Adrenal gland (tissue), 12 donors: ENCODE measurements around the gene PIEZO2. TPM values are rescaled to one million over a fixed set of nuclear protein-coding genes. Genes with fewer than 3 reads are reported as not detected.

Experiments
- DNase-seq, 7 donors: peaks; one replicate each; pipeline ENCODE4 v3.0.0-alpha.2; 2019 to 2020
- H3K27ac ChIP-seq, 5 donors: fragments of 200-600 bp; sonication (generic) in 4 of 5; 1 replicate in 3 of 5; 2 replicates in 2 of 5; pipeline versions ENCODE4 v1.5.1 to v1.8.0; 2016 to 2020; ENCODE audit warnings: mild to moderate bottlenecking in 1 of 5
- H3K27me3 ChIP-seq: fragments of 200-600 bp; 2 replicates; pipeline ENCODE4 v1.8.0; 2021
- H3K36me3 ChIP-seq, 2 donors: fragments of 200-600 bp; replicated peaks in 1 of 2; 1 replicate in 1 of 2; 2 replicates in 1 of 2; pipeline versions ENCODE4 v1.5.1 to v1.8.0; 2018 to 2022
- H3K4me1 ChIP-seq, 2 donors: fragments of 200-600 bp; replicated peaks in 1 of 2; 1 replicate in 1 of 2; 2 replicates in 1 of 2; pipeline versions ENCODE4 v1.5.1 to v1.8.0; 2018 to 2021
- H3K4me3 ChIP-seq, 4 donors: fragments of 200-600 bp; sonication (generic) in 3 of 4; one replicate each; pipeline ENCODE4 v1.5.1; 2016 to 2018
- H3K9me3 ChIP-seq, 3 donors: fragments of 200-600 bp; sonication (generic) in 1 of 3; replicated peaks in 1 of 3; 1 replicate in 2 of 3; 2 replicates in 1 of 3; pipeline versions ENCODE4 v1.5.1 to v1.8.0; 2016 to 2021
- CTCF ChIP-seq, 6 experiments: fragments of 450-650 bp in 4 of 6; fragments of 200-600 bp in 2 of 6; sonication (generic) in 1 of 6; IDR thresholded peaks; 1 replicate in 5 of 6; 2 replicates in 1 of 6; pipeline versions ENCODE4 v1.5.1 to v1.8.0; 2016 to 2021; ENCODE audit warnings: antibody characterized with exemption in 6 of 6, mild to moderate bottlenecking in 2 of 6, moderate library complexity in 1 of 6
- POLR2A ChIP-seq, 2 donors: fragments of 450-650 bp; IDR thresholded peaks; one replicate each; pipeline ENCODE4 v1.6.1; 2017; ENCODE audit warnings: antibody characterized with exemption in 2 of 2, mild to moderate bottlenecking in 2 of 2, moderate library complexity in 1 of 2
- WGBS, 4 donors: extraction: QIAGEN DNeasy Blood & Tissue Kit in 2 of 4; methylation state at CpG; one replicate each; pipeline versions ENCODE4 v1.1.5 to v1.1.7; 2013 to 2017; 5-methylcytosine and 5-hydroxymethylcytosine counted together
- intact Hi-C, 2 donors: fragments of 100-400 bp; cut with DNase I; formaldehyde crosslinking; loops; one replicate each; pipeline versions ENCODE4 v1.14.1 to v1.15.0; 2022 to 2023
- polyA plus RNA-seq, 3 donors: library from polyadenylated mRNA; stranded (reverse); fragments of 200-250 nt in 2 of 3; fragments of 350-450 nt in 1 of 3; fragmentation: Illumina TruSeq in 1 of 3; extraction: RNeasy Lipid Tissue Mini Kit (QIAGEN cat#74804) in 1 of 3; gene quantifications; one replicate each; pipeline ENCODE4 v1.2.3, GENCODE V29; 2013 to 2014
- total RNA-seq, 9 donors: library from RNA; depleted of rRNA in 4 of 9; stranded (reverse); fragments of >200 nt in 4 of 9; fragments of 120-200 nt in 1 of 9; fragmentation: NEBNext Ultra II Directional in 1 of 9; extraction: Animal tissue kit (Norgen Biotek cat#: 25700) in 1 of 9; gene quantifications; one replicate each; pipeline versions ENCODE4 v1.1.0 to v1.2.4, GENCODE V29; 2013 to 2023
- donor health status: healthy with polysubstance abuse.
- donor health status: Bipolar disorder and iron deficiency.
- donor health status: DM: yes; HTN: yes; CAD: no.
- donor health status: DM: no; HTN: no; CAD: no.
- donor health status: DM: no; HTN: no; CAD: no.
- donor health status: DM: yes; HTN: yes; CAD: no.

The PIEZO2 gene
- total and polyA plus RNA-seq, 12 donors = 0.88 to 18.0 (median 2.6) TPM

- TF ChIP-seq CTCF (IDR thresholded peaks at IDR 0.05) (no peak), POLR2A (IDR thresholded peaks at IDR 0.05) (no peak)
- no peaks in the 10 kb centered on the region for H3K36me3 ChIP-seq
- H3K27me3 ChIP-seq = no peaks in the 10 kb centered on the region
- no peak overlapping the region for H3K27ac ChIP-seq
- H3K4me1 ChIP-seq = no peaks in the 10 kb centered on the region
- H3K9me3 ChIP-seq = no peaks in the 10 kb centered on the region
- intact Hi-C loops = no loop called here
- H3K4me3 ChIP-seq = no peak overlapping the region
- no peak for DNase-seq
Observed at GRCh38 chr18:10841203-10841602, 308.2 kb downstream of the PIEZO2 start.

GRCh38 chr18:10840743-10841142 lies 308.6 kb downstream of the PIEZO2 start:
- no peak overlapping the region for H3K27ac ChIP-seq

GRCh38 chr18:10839421-10839820 lies 309.9 kb downstream of the PIEZO2 start:
- TF ChIP-seq CTCF (IDR thresholded peaks at IDR 0.05) (no peak), POLR2A (IDR thresholded peaks at IDR 0.05) (no peak)
- Histone ChIP-seq H3K4me1 (no peaks in the 10 kb centered on the region), H3K27ac (no peak overlapping the region), H3K4me3 (no peak overlapping the region), H3K36me3 (no peaks in the 10 kb centered on the region), H3K9me3 (no peaks in the 10 kb centered on the region), H3K27me3 (no peaks in the 10 kb centered on the region)
- 69 to 82% (median 72%) methylated on average over 1 of the region's 1 CpG for WGBS, 4 donors
- no peak for DNase-seq
- intact Hi-C loops = no loop called here

More at GRCh38 chr18:10840743-10841142, 308.6 kb downstream of the PIEZO2 start:
- intact Hi-C loops = no loop called here
- Histone ChIP-seq H3K9me3 (no peaks in the 10 kb centered on the region), H3K27me3 (no peaks in the 10 kb centered on the region), H3K36me3 (no peaks in the 10 kb centered on the region), H3K4me1 (no peaks in the 10 kb centered on the region), H3K4me3 (no peak overlapping the region)
- no peak for DNase-seq
- TF ChIP-seq CTCF (IDR thresholded peaks at IDR 0.05) = no peak
- TF ChIP-seq POLR2A (IDR thresholded peaks at IDR 0.05) = no peak
- 19 to 33% (median 31%) methylated on average over 2 of the region's 2 CpGs for WGBS, 4 donors

GRCh38 chr18:10838553-10838952 lies 310.8 kb downstream of the PIEZO2 start:
- Histone ChIP-seq H3K36me3 (no peaks in the 10 kb centered on the region), H3K4me1 (no peaks in the 10 kb centered on the region), H3K27ac (no peak overlapping the region), H3K4me3 (no peak overlapping the region), H3K9me3 (no peaks in the 10 kb centered on the region), H3K27me3 (no peaks in the 10 kb centered on the region)
- TF ChIP-seq CTCF (IDR thresholded peaks at IDR 0.05) = no peak
- no peak for TF ChIP-seq POLR2A (IDR thresholded peaks at IDR 0.05)
- DNase-seq = no peak
- intact Hi-C loops = no loop called here
- WGBS, 4 donors = 81 to 95% (median 88%) methylated on average over 2 of the region's 2 CpGs
